H9 (cell line): Measurements from ENCODE around the gene GNAS-AS1. TPM values are rescaled to one million over a fixed set of nuclear protein-coding genes. Genes with fewer than 3 reads are reported as not detected.

Experiments
- DNase-seq: peaks from one replicate; pipeline ENCODE4 v3.0.0-alpha.2; 2017
- H2AFZ ChIP-seq: one replicate; pipeline ENCODE4 v1.6.1; 2013; ENCODE audit warnings: mild to moderate bottlenecking, low read length, control low read depth, moderate library complexity
- H2AK5ac ChIP-seq: 2 replicates; pipeline ENCODE4 v1.6.1; 2013; ENCODE audit warnings: low read length, control low read depth, mixed read lengths; ENCODE audit not compliant: insufficient read length
- H2BK120ac ChIP-seq: one replicate; pipeline ENCODE4 v1.6.1; 2013; ENCODE audit warnings: low read depth, mild to moderate bottlenecking, low read length, control low read depth, inconsistent platforms; ENCODE audit not compliant: poor library complexity, severe bottlenecking
- H2BK12ac ChIP-seq: 2 replicates; pipeline ENCODE4 v1.6.1; 2013; ENCODE audit warnings: low read length, control low read depth, mixed read lengths, low read depth; ENCODE audit not compliant: insufficient read length
- H2BK15ac ChIP-seq: 2 replicates; pipeline ENCODE4 v1.6.1; 2013; ENCODE audit warnings: low read depth, low read length, control low read depth
- H2BK20ac ChIP-seq: one replicate; pipeline ENCODE4 v1.6.1; 2013; ENCODE audit warnings: low read depth, mild to moderate bottlenecking, low read length, control low read depth, inconsistent platforms; ENCODE audit not compliant: poor library complexity, severe bottlenecking
- H2BK5ac ChIP-seq: 2 replicates; pipeline ENCODE4 v1.6.1; 2013; ENCODE audit warnings: low read length, control low read depth, mixed read lengths; ENCODE audit not compliant: insufficient read length
- H3K14ac ChIP-seq: 2 replicates; pipeline ENCODE4 v1.6.1; 2013; ENCODE audit warnings: low read length, control low read depth; ENCODE audit not compliant: insufficient read depth
- H3K18ac ChIP-seq: 2 replicates; pipeline ENCODE4 v1.6.1; 2013; ENCODE audit warnings: low read depth, mild to moderate bottlenecking, mixed read lengths, low read length, control low read depth; ENCODE audit not compliant: insufficient read length
- H3K23ac ChIP-seq: 2 replicates; pipeline ENCODE4 v1.6.1; 2013; ENCODE audit warnings: low read length, control low read depth, mixed read lengths, low read depth; ENCODE audit not compliant: insufficient read length
- H3K23me2 ChIP-seq: 2 replicates; pipeline ENCODE4 v1.6.1; 2013; ENCODE audit warnings: low read depth, mild to moderate bottlenecking, mixed read lengths, low read length, control low read depth; ENCODE audit not compliant: insufficient read length, poor library complexity, severe bottlenecking
- H3K27ac ChIP-seq: 2 replicates; pipeline ENCODE4 v1.5.1; 2013; ENCODE audit warnings: low read length, control low read depth, mixed read lengths, low read depth; ENCODE audit not compliant: insufficient read length
- H3K27me3 ChIP-seq: 2 replicates; pipeline ENCODE4 v1.6.1; 2013; ENCODE audit warnings: low read length, control low read depth, inconsistent platforms; ENCODE audit not compliant: insufficient read depth
- H3K4ac ChIP-seq: 2 replicates; pipeline ENCODE4 v1.6.1; 2013; ENCODE audit warnings: low read depth, mild to moderate bottlenecking, control low read depth, inconsistent platforms, low read length, moderate library complexity
- H3K4me1 ChIP-seq: 2 replicates; pipeline ENCODE4 v1.6.1; 2013; ENCODE audit warnings: low read length, control low read depth, inconsistent platforms; ENCODE audit not compliant: insufficient read depth
- H3K4me2 ChIP-seq: 2 replicates; pipeline ENCODE4 v1.6.1; 2013; ENCODE audit warnings: low read length, control low read depth, mixed read lengths; ENCODE audit not compliant: insufficient read length, insufficient read depth
- H3K56ac ChIP-seq: 2 replicates; pipeline ENCODE4 v1.6.1; 2013; ENCODE audit warnings: low read depth, mild to moderate bottlenecking, mixed read lengths, low read length, control low read depth; ENCODE audit not compliant: insufficient read length
- H3K79me1 ChIP-seq: 2 replicates; pipeline ENCODE4 v1.6.1; 2013; ENCODE audit warnings: low read depth, mild to moderate bottlenecking, moderate library complexity, low read length, control low read depth, inconsistent platforms; ENCODE audit not compliant: insufficient read depth, poor library complexity, severe bottlenecking
- H3K79me2 ChIP-seq: 2 replicates; pipeline ENCODE4 v1.6.1; 2013; ENCODE audit warnings: low read length, control low read depth, inconsistent platforms; ENCODE audit not compliant: insufficient read depth
- H3K9ac ChIP-seq: 2 replicates; pipeline ENCODE4 v1.6.1; 2013; ENCODE audit warnings: low read length, control low read depth, mixed read lengths; ENCODE audit not compliant: insufficient read length; ENCODE audit errors: extremely low read depth
- H3K9me3 ChIP-seq: one replicate; pipeline ENCODE4 v1.6.1; 2013; ENCODE audit warnings: low read depth, low read length, inconsistent platforms; ENCODE audit not compliant: control insufficient read depth
- H3T11ph ChIP-seq: one replicate; pipeline ENCODE4 v1.6.1; 2013; ENCODE audit warnings: mild to moderate bottlenecking, low read length, control low read depth, inconsistent platforms
- H4K20me1 ChIP-seq: one replicate; pipeline ENCODE4 v1.6.1; 2013; ENCODE audit not compliant: control insufficient read depth, insufficient read length, insufficient read depth
- H4K5ac ChIP-seq: 2 replicates; pipeline ENCODE4 v1.6.1; 2013; ENCODE audit warnings: low read depth, mild to moderate bottlenecking, mixed read lengths, low read length, control low read depth; ENCODE audit not compliant: insufficient read length
- H4K8ac ChIP-seq: replicated peaks from 2 replicates; pipeline ENCODE4 v1.6.1; 2013; ENCODE audit warnings: low read length, control low read depth, mixed read lengths, low read depth; ENCODE audit not compliant: insufficient read length
- H4K91ac ChIP-seq: 2 replicates; pipeline ENCODE4 v1.6.1; 2013; ENCODE audit warnings: low read depth, mild to moderate bottlenecking, moderate library complexity, mixed read lengths, low read length, control low read depth; ENCODE audit not compliant: insufficient read length
- H3K27ac Mint-ChIP-seq, 3 experiments: 2 replicates in 2 of 3; 3 replicates in 1 of 3; pipeline ENCODE4 v1.8.0; 2020 to 2021; ENCODE audit warnings: mixed read lengths in 3 of 3, mild to moderate bottlenecking in 1 of 3, moderate library complexity in 1 of 3
- H3K27me3 Mint-ChIP-seq: 2 replicates; pipeline ENCODE4 v1.8.0; 2021; ENCODE audit warnings: low read depth, mild to moderate bottlenecking, moderate library complexity, mixed read lengths
- H3K36me3 Mint-ChIP-seq, 3 experiments: 2 replicates in 2 of 3; 3 replicates in 1 of 3; pipeline ENCODE4 v1.8.0; 2020 to 2021; ENCODE audit warnings: low read depth in 3 of 3, mixed read lengths in 3 of 3; ENCODE audit not compliant: insufficient read depth in 1 of 3
- H3K4me1 Mint-ChIP-seq, 2 experiments: 2 replicates each; pipeline ENCODE4 v1.8.0; 2020; ENCODE audit warnings: mixed read lengths in 2 of 2
- H3K4me3 Mint-ChIP-seq, 2 experiments: 2 replicates in 1 of 2; 3 replicates in 1 of 2; pipeline ENCODE4 v1.8.0; 2020 to 2021; ENCODE audit warnings: mild to moderate bottlenecking in 2 of 2, mixed read lengths in 2 of 2, moderate library complexity in 1 of 2
- H3K9me3 Mint-ChIP-seq, 2 experiments: 2 replicates in 1 of 2; 3 replicates in 1 of 2; pipeline ENCODE4 v1.8.0; 2020; ENCODE audit warnings: mild to moderate bottlenecking in 2 of 2, mixed read lengths in 2 of 2, moderate library complexity in 1 of 2
- WGBS: extraction: QIAGEN DNeasy Blood & Tissue Kit; methylation state at CpG from one replicate; pipeline ENCODE4 v1.1.7; 2013; ENCODE audit warnings: missing lambda C conversion rate, low lambda C conversion rate, mixed read lengths; ENCODE audit not compliant: insufficient read length; ENCODE audit errors: extremely low coverage; 5-methylcytosine and 5-hydroxymethylcytosine counted together
- total RNA-seq: library from RNA; stranded (reverse); gene quantifications from 2 replicates; pipeline ENCODE4 v1.2.1, GENCODE V29; 2021
- TF ChIP-seq, protein P1 (sequence below): fragments of 200-600 bp; sonication (generic); conservative IDR thresholded peaks from 3 replicates; pipeline ENCODE4 v1.8.0; 2021; ENCODE audit warnings: antibody characterized with exemption, mild to moderate bottlenecking

The GNAS-AS1 gene
- total RNA-seq, 1 experiment from 2014 or later: 11.3 TPM

DNA sequence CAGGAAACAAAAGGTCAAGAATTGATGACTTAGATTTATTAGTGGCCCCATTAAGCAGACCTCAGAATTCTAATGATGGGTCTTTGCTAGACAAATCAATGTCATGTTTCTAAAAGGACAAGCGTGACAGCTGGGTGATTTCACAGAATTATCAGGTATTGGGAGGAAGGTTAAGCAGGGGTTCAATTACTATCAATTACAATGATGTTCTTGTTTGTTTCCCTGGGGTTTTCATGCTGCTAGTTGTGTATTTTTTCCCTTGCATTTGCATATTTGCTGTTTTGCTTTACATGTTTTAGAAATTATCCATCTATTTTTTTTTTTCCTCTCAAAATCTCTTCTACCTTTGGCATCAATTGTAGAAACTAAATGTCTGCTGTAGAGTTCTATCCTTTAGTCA, 29.7 kb upstream of the GNAS-AS1 start:
- TF ChIP-seq, protein P1, sequence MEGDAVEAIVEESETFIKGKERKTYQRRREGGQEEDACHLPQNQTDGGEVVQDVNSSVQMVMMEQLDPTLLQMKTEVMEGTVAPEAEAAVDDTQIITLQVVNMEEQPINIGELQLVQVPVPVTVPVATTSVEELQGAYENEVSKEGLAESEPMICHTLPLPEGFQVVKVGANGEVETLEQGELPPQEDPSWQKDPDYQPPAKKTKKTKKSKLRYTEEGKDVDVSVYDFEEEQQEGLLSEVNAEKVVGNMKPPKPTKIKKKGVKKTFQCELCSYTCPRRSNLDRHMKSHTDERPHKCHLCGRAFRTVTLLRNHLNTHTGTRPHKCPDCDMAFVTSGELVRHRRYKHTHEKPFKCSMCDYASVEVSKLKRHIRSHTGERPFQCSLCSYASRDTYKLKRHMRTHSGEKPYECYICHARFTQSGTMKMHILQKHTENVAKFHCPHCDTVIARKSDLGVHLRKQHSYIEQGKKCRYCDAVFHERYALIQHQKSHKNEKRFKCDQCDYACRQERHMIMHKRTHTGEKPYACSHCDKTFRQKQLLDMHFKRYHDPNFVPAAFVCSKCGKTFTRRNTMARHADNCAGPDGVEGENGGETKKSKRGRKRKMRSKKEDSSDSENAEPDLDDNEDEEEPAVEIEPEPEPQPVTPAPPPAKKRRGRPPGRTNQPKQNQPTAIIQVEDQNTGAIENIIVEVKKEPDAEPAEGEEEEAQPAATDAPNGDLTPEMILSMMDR: no peak
- H3K27ac ChIP-seq: no peak overlapping the region

More for the DNA sequence above, 29.7 kb upstream of the GNAS-AS1 start:
- H3K27me3 ChIP-seq: no peaks in the 10 kb centered on the region
- H4K91ac ChIP-seq: no peak overlapping the region
- WGBS: no CpG with 5 or more reads among the region's 1 CpG
- no peak overlapping the region for H3K4me2 ChIP-seq
- H2BK120ac ChIP-seq: no peak overlapping the region
- H3K4ac ChIP-seq: no peak overlapping the region
- no peak overlapping the region for H2BK5ac ChIP-seq
- H3K79me1 ChIP-seq: no peaks in the 10 kb centered on the region
- DNase-seq: no peak
- Mint-ChIP-seq H3K4me1 (peaks cover 68 to 74% of the 10 kb centered on the region in 2 experiments), H3K27me3 (no peaks in the 10 kb centered on the region; the same call in none of the 2 replicates), H3K27ac (no peak overlapping the region), H3K36me3 (peaks cover 2 to 12% (median 6%) of the 10 kb centered on the region in 3 experiments; a peak in 4 of 7 replicates), H3K4me3 (no peak overlapping the region), H3K9me3 (no peaks in the 10 kb centered on the region; a peak in 2 of 5 replicates)
- H3K9me3 ChIP-seq: no peaks in the 10 kb centered on the region
- H2AFZ ChIP-seq: no peak overlapping the region
- H4K20me1 ChIP-seq: no peaks in the 10 kb centered on the region
- no peak overlapping the region for H2BK15ac ChIP-seq
- peaks cover 7% of the 10 kb centered on the region; the same call in 1 of the 2 replicates for H3K4me1 ChIP-seq
- H2AK5ac ChIP-seq: no peak overlapping the region
- H3T11ph ChIP-seq: no peak overlapping the region
- no peak overlapping the region for H3K56ac ChIP-seq
- H3K18ac ChIP-seq: no peak overlapping the region
- no peak overlapping the region for H2BK12ac ChIP-seq
- no peak overlapping the region for H3K14ac ChIP-seq
- H3K23ac ChIP-seq: no peak overlapping the region
- no peaks in the 10 kb centered on the region for H3K23me2 ChIP-seq
- no peak overlapping the region for H3K9ac ChIP-seq
- no peak overlapping the region for H4K5ac ChIP-seq
- H4K8ac ChIP-seq: no peak overlapping the region
- no peak overlapping the region for H2BK20ac ChIP-seq
- H3K79me2 ChIP-seq: no peaks in the 10 kb centered on the region
